Heart left ventricle (tissue), 13 donors: ENCODE results near the gene AMZ2.
"Not testable (repeated sequence)": the region's sequence is repeated elsewhere in the genome, so short reads cannot be mapped to it uniquely, and the experiment has no call there.

Experiments
- POLR2A ChIP-seq, 2 donors: fragments of 450-650 bp; IDR thresholded peaks; one replicate each; pipeline ENCODE4 v1.6.1; 2017; ENCODE audit warnings: antibody characterized with exemption in 2 of 2, mild to moderate bottlenecking in 2 of 2, moderate library complexity in 2 of 2
- TF ChIP-seq, protein P1 (sequence below), 12 donors: fragments of 200-600 bp; sonication (generic) in 4 of 12; IDR thresholded peaks; one replicate each; pipeline versions ENCODE4 v1.5.0 to v1.8.0; 2018 to 2022; ENCODE audit warnings: antibody characterized with exemption in 12 of 12, mild to moderate bottlenecking in 5 of 12
- donor health status: ischemic (EF 13 %, LVEDD 7.1; RV severe dilation, severe dysfunction).
- donor health status: DM: no; HTN: yes; CAD: no.
- donor health status: DM: no; HTN: no; CAD: no.
- donor health status: ischemic (EF 25% LVEDD 6.9; RV normal size, moderate dysfunction).
- donor health status: ischemic (EF 25% LVEDD 5.7; RV mildly dilated, moderate dysfunction).
- donor health status: ischemic (EF 35%, LVEDD 5.7; RV mildly dilated, moderate dysfunction).
- donor health status: nonischemic (EF 11% LVEDD 7.7; RV severe dilation, severe dysfunction).
- donor health status: DM: yes; HTN: yes; CAD: no.
- donor health status: PGD.
- donor health status: ischemic (EF 29% LVEDD 5.4; RV normal size, mild dysfunction).
- donor health status: nonischemic (EF 23%, LVEDD 6.1; RV moderate dilation, normal function).

DNA sequence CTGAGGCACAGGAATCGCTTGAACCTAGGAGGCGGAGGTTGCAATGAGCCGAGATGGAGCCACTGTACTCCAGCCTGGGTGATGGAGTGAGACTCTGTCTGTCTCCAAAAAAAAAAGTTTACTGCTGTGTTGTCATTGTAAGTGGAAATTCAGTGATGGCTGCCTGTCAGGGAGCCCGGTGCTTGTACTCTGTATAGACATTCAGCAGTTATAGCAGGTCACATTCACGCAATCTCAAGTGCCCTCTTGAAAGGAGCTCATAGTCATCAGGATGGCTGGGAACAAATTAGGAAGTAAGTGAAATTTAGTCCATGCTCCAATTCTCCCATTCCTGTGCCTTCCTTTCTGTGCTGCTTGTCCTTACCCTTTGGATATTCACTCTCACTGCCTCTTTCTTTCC is 32.4 kb upstream of the AMZ2 start:
- TF ChIP-seq, protein P1, sequence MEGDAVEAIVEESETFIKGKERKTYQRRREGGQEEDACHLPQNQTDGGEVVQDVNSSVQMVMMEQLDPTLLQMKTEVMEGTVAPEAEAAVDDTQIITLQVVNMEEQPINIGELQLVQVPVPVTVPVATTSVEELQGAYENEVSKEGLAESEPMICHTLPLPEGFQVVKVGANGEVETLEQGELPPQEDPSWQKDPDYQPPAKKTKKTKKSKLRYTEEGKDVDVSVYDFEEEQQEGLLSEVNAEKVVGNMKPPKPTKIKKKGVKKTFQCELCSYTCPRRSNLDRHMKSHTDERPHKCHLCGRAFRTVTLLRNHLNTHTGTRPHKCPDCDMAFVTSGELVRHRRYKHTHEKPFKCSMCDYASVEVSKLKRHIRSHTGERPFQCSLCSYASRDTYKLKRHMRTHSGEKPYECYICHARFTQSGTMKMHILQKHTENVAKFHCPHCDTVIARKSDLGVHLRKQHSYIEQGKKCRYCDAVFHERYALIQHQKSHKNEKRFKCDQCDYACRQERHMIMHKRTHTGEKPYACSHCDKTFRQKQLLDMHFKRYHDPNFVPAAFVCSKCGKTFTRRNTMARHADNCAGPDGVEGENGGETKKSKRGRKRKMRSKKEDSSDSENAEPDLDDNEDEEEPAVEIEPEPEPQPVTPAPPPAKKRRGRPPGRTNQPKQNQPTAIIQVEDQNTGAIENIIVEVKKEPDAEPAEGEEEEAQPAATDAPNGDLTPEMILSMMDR (IDR thresholded peaks at IDR 0.05): not testable (repeated sequence)
- TF ChIP-seq POLR2A (IDR thresholded peaks at IDR 0.05): not testable (repeated sequence)
